ENCODE measurements around the gene DMWD. TPM values are rescaled to one million over a fixed set of nuclear protein-coding genes. Genes with fewer than 3 reads are reported as not detected.

Gene DMWD
- polyA plus RNA-seq, 1 experiment, result 13.9 TPM

DNA sequence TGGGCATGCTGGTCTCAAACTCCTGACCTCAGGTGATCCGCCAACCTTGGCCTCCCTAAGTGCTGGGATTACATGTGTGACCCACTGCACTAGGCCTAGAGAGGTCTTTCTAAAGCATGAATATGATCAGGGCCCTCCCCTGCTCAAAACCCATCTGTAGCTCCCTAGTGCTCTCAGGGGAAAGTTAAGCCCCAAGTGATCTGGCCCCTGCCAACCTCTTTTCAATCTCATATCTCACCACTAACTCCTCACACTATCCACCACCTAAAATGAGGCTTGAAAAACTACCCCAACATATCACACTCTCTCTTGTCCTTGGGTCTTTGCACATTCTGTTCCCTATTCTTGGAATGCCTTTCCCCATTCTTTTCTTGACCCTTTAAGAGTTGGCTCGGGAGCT, 2.0 kb upstream of the DMWD start:
- Histone ChIP-seq H3K27ac (ENCODE audit: low read depth, low read length) (no peak overlapping the region), H3K27me3 (ENCODE audit: control insufficient read depth, insufficient read depth, low read length) (no peaks in the 10 kb centered on the region), H3K4me3 (ENCODE audit: low read depth, low read length) (no peak overlapping the region), H3K9me3 (ENCODE audit: control insufficient read depth, insufficient read depth, low read length) (no peaks in the 10 kb centered on the region)
- ChIA-PET POLR2A (interaction anchor here (1.2 kb wide), 1 partner anchor 12 kb away, joined by 4 read pairs; no protein-coding TSS in a partner anchor), CTCF (interaction anchor here (1.3 kb wide), 1 partner anchor 22 kb away, joined by 9 read pairs; no protein-coding TSS in a partner anchor)
- no peak for DNase-seq (ENCODE audit: low read depth, low spot score)
- TF ChIP-seq, protein P1, sequence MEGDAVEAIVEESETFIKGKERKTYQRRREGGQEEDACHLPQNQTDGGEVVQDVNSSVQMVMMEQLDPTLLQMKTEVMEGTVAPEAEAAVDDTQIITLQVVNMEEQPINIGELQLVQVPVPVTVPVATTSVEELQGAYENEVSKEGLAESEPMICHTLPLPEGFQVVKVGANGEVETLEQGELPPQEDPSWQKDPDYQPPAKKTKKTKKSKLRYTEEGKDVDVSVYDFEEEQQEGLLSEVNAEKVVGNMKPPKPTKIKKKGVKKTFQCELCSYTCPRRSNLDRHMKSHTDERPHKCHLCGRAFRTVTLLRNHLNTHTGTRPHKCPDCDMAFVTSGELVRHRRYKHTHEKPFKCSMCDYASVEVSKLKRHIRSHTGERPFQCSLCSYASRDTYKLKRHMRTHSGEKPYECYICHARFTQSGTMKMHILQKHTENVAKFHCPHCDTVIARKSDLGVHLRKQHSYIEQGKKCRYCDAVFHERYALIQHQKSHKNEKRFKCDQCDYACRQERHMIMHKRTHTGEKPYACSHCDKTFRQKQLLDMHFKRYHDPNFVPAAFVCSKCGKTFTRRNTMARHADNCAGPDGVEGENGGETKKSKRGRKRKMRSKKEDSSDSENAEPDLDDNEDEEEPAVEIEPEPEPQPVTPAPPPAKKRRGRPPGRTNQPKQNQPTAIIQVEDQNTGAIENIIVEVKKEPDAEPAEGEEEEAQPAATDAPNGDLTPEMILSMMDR (IDR thresholded peaks at IDR 0.05; ENCODE audit: low read depth, low read length), result no peak

GRCh38 chr19:45793876-45794275, 1.2 kb upstream of the DMWD start:
- ChIA-PET POLR2A (interaction anchor here (1.2 kb wide), 1 partner anchor 31 kb away, joined by 6 read pairs; no protein-coding TSS in a partner anchor), CTCF (interaction anchor here (1.5 kb wide), 1 partner anchor 23 kb away, joined by 8 read pairs; no protein-coding TSS in a partner anchor)
- Histone ChIP-seq H3K4me3 (ENCODE audit: low read depth, low read length) (no peak overlapping the region), H3K9me3 (ENCODE audit: control insufficient read depth, insufficient read depth, low read length) (no peaks in the 10 kb centered on the region), H3K27me3 (ENCODE audit: control insufficient read depth, insufficient read depth, low read length) (no peaks in the 10 kb centered on the region), H3K27ac (ENCODE audit: low read depth, low read length) (no peak overlapping the region)
- TF ChIP-seq, protein P1 (IDR thresholded peaks at IDR 0.05; ENCODE audit: low read depth, low read length), result no peak
- no peak for DNase-seq (ENCODE audit: low read depth, low spot score)

- no peaks in the 10 kb centered on the region for H3K27me3 ChIP-seq (ENCODE audit: control insufficient read depth, insufficient read depth, low read length)
- TF ChIP-seq, protein P1 (IDR thresholded peaks at IDR 0.05; ENCODE audit: low read depth, low read length), result no peak
- POLR2A ChIA-PET, result interaction anchor here (0.6 to 1.3 kb wide), 6 partner anchors 11 to 76 kb away, joined by 3 to 36 read pairs (median 5); partner anchors contain the start of genes DMPK and SIX5
- H3K27ac ChIP-seq (ENCODE audit: low read depth, low read length), result no peak overlapping the region
- H3K9me3 ChIP-seq (ENCODE audit: control insufficient read depth, insufficient read depth, low read length), result no peaks in the 10 kb centered on the region
- 0 out of 2 replicates have a peak overlapping the region, but pooled peaks have one; percentile 0 for H3K4me3 ChIP-seq (ENCODE audit: low read depth, low read length)
- DNase-seq (ENCODE audit: low read depth, low spot score), result no peak
- CTCF ChIA-PET, result interaction anchor here (0.7 to 2.2 kb wide), 3 partner anchors 24 to 341 kb away, joined by 4 to 8 read pairs (median 6); partner anchors contain the start of gene SIX5
Observed at GRCh38 chr19:45793178-45793564, 526 bp upstream of the DMWD start.

- peak overlapping the region; percentile 90 for H3K4me3 ChIP-seq (ENCODE audit: low read depth, low read length)
- TF ChIP-seq, protein P1 (IDR thresholded peaks at IDR 0.05; ENCODE audit: low read depth, low read length), result no peak
- POLR2A ChIA-PET, result interaction anchor here (0.6 to 1.3 kb wide), 5 partner anchors 9 to 1572 kb away, joined by 3 to 36 read pairs (median 4); partner anchors contain the start of genes DMPK and SIX5
- no peak overlapping the region for H3K27ac ChIP-seq (ENCODE audit: low read depth, low read length)
- CTCF ChIA-PET, result interaction anchor here (1.1 to 2.2 kb wide), 2 partner anchors 23 to 25 kb away, joined by 4 to 6 read pairs; partner anchors contain the start of gene SIX5
- no peaks in the 10 kb centered on the region for H3K9me3 ChIP-seq (ENCODE audit: control insufficient read depth, insufficient read depth, low read length)
- no peaks in the 10 kb centered on the region for H3K27me3 ChIP-seq (ENCODE audit: control insufficient read depth, insufficient read depth, low read length)
- DNase-seq (ENCODE audit: low read depth, low spot score), result no peak
Observed at GRCh38 chr19:45791744-45792469, 738 bp downstream of the DMWD start.

DNA sequence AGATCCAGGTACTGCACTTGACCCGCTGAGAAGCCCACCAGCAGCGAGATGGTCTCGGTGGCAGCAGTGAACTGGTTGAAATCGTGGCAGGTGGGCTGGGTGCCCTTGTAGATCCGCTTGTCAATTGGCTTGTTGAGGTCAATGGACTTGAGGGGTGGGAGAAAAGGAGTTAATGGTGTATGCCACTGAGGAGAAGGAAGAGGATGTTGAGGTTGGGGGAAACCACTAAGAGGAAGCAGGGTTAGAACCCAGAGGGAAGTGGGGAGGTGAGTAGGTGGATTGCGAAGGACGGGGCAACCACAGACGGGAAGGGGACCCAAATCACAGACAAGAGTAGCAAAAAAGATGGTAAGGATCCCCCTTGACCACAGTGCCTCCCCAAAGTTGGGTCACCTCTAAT, 1.7 kb downstream of the DMWD start:
- no peak for DNase-seq (ENCODE audit: low read depth, low spot score)
- CTCF ChIA-PET, result no interaction called here
- TF ChIP-seq, protein P1 (IDR thresholded peaks at IDR 0.05; ENCODE audit: low read depth, low read length), result no peak
- no peak overlapping the region for H3K27ac ChIP-seq (ENCODE audit: low read depth, low read length)
- H3K9me3 ChIP-seq (ENCODE audit: control insufficient read depth, insufficient read depth, low read length), result no peaks in the 10 kb centered on the region
- H3K27me3 ChIP-seq (ENCODE audit: control insufficient read depth, insufficient read depth, low read length), result no peaks in the 10 kb centered on the region
- POLR2A ChIA-PET, result interaction anchor here (1.0 kb wide), 2 partner anchors 8 to 21 kb away, joined by 3 to 4 read pairs; partner anchors contain the start of genes DMPK and SIX5
- peak overlapping the region; percentile 90 for H3K4me3 ChIP-seq (ENCODE audit: low read depth, low read length)
